Chondrocyte (in vitro differentiated cells): ENCODE results near the gene SMPD3. TPM values are rescaled to one million over a fixed set of nuclear protein-coding genes. Genes with fewer than 3 reads are reported as not detected.
A peak's percentile ranks its signal among the peaks of the same experiment; 100 is the strongest.

Experiments
- DNase-seq: peaks from one replicate; pipeline ENCODE4 v3.0.0; 2021; ENCODE audit warnings: mixed read lengths, low spot score
- H3K27ac Mint-ChIP-seq: one replicate; pipeline ENCODE4 v1.8.0; 2021; ENCODE audit warnings: mild to moderate bottlenecking, moderate library complexity, mixed read lengths; ENCODE audit not compliant: unreplicated experiment
- H3K27me3 Mint-ChIP-seq: 2 replicates; pipeline ENCODE4 v1.8.0; 2021; ENCODE audit warnings: low read depth, mixed read lengths
- H3K36me3 Mint-ChIP-seq: 2 replicates; pipeline ENCODE4 v1.8.0; 2021; ENCODE audit warnings: low read depth, mixed read lengths
- H3K4me1 Mint-ChIP-seq: 2 replicates; pipeline ENCODE4 v1.8.0; 2021; ENCODE audit warnings: low read depth, mild to moderate bottlenecking, mixed read lengths
- H3K4me3 Mint-ChIP-seq: one replicate; pipeline ENCODE4 v1.8.0; 2021; ENCODE audit warnings: mild to moderate bottlenecking, moderate library complexity, mixed read lengths; ENCODE audit not compliant: unreplicated experiment
- H3K9me3 Mint-ChIP-seq: 2 replicates; pipeline ENCODE4 v1.8.0; 2021; ENCODE audit warnings: low read depth, mixed read lengths
- CTCF ChIP-seq: fragments of 200-600 bp; sonication (generic); IDR thresholded peaks from 2 replicates; pipeline ENCODE4 v1.5.0; 2021; ENCODE audit warnings: antibody characterized with exemption, mild to moderate bottlenecking, moderate library complexity
- total RNA-seq: library from RNA; stranded (reverse); gene quantifications from 3 replicates; pipeline ENCODE4 v1.2.1, GENCODE V29; 2021

SMPD3 gene
- total RNA-seq, 1 donor from 2014 or later = not detected

GRCh38 chr16:68345351-68345810 lies 102.9 kb downstream of the SMPD3 start:
- Mint-ChIP-seq H3K27ac (no peak overlapping the region), H3K36me3 (peaks cover 42% of the 10 kb centered on the region), H3K4me3 (no peak overlapping the region), H3K9me3 (no peaks in the 10 kb centered on the region), H3K4me1 (no peaks in the 10 kb centered on the region), H3K27me3 (no peaks in the 10 kb centered on the region)
- TF ChIP-seq CTCF = no peak
- DNase-seq = no peak

DNA sequence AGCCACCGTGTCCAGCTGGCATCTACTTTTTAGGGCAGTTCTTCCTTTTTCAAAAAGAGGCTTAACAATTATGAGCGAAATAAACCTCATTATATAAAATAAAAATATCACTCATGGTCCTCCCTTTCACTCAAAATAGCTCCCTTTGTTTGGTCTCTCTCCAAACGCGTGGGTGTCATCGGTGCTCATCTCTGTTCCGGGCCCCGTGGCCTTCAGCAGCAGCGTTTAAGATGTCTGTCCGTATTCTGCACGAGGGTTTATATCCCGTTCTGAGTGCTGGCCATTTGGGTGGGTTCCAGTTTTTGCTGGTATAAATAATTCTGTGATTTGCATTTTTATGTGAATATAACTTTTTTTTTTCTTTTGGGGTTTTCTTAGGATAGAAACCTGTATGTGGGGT lies 104.1 kb downstream of the SMPD3 start:
- H3K36me3 Mint-ChIP-seq = peaks cover 41% of the 10 kb centered on the region
- H3K4me3 Mint-ChIP-seq = no peak overlapping the region
- no peak overlapping the region for H3K27ac Mint-ChIP-seq
- DNase-seq = no peak
- no peaks in the 10 kb centered on the region for H3K27me3 Mint-ChIP-seq
- H3K4me1 Mint-ChIP-seq = no peaks in the 10 kb centered on the region
- TF ChIP-seq CTCF = no peak
- no peaks in the 10 kb centered on the region for H3K9me3 Mint-ChIP-seq

DNA sequence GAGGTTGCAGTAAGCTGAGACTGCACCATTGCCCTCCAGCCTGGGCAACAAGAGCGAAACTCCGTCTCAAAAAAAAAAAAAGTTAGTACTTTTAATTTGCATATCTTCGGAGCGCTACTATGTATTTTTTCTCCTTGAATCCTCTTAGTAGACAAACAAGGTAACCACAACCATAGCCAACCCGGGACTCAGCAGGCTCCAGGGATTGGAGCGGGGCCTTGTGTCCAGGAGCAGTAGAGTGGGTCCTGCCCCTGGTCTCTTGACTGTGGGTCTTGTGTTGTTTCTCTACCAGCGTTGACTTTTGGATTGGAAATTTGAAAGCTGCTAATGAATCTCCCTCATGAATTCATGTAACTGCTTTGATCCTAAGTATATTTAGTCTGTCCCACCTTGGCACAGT lies 105.2 kb downstream of the SMPD3 start:
- Mint-ChIP-seq H3K36me3 (peaks cover 39% of the 10 kb centered on the region), H3K4me3 (no peak overlapping the region), H3K27me3 (no peaks in the 10 kb centered on the region), H3K9me3 (no peaks in the 10 kb centered on the region), H3K27ac (no peak overlapping the region), H3K4me1 (no peaks in the 10 kb centered on the region)
- DNase-seq = peak; percentile 51
- no peak for TF ChIP-seq CTCF

- no peak for TF ChIP-seq CTCF
- DNase-seq = peak; percentile 43
- no peaks in the 10 kb centered on the region for H3K4me1 Mint-ChIP-seq
- H3K4me3 Mint-ChIP-seq = no peak overlapping the region
- no peaks in the 10 kb centered on the region for H3K27me3 Mint-ChIP-seq
- no peak overlapping the region for H3K27ac Mint-ChIP-seq
- no peaks in the 10 kb centered on the region for H3K9me3 Mint-ChIP-seq
- H3K36me3 Mint-ChIP-seq = peaks cover 41% of the 10 kb centered on the region
Measured at GRCh38 chr16:68342620-68343019, 105.7 kb downstream of the SMPD3 start.

GRCh38 chr16:68339214-68339613 lies 109.1 kb downstream of the SMPD3 start:
- H3K27me3 Mint-ChIP-seq = no peaks in the 10 kb centered on the region
- H3K4me3 Mint-ChIP-seq = no peak overlapping the region
- H3K27ac Mint-ChIP-seq = no peak overlapping the region
- TF ChIP-seq CTCF = no peak
- DNase-seq = peak; percentile 59
- H3K9me3 Mint-ChIP-seq = no peaks in the 10 kb centered on the region
- peaks cover 39% of the 10 kb centered on the region for H3K36me3 Mint-ChIP-seq
- H3K4me1 Mint-ChIP-seq = peaks cover 2% of the 10 kb centered on the region
